ENCODE data around the gene RPL35A.
A peak's percentile ranks its signal among the peaks of the same experiment; 100 is the strongest.

Gene RPL35A

DNA sequence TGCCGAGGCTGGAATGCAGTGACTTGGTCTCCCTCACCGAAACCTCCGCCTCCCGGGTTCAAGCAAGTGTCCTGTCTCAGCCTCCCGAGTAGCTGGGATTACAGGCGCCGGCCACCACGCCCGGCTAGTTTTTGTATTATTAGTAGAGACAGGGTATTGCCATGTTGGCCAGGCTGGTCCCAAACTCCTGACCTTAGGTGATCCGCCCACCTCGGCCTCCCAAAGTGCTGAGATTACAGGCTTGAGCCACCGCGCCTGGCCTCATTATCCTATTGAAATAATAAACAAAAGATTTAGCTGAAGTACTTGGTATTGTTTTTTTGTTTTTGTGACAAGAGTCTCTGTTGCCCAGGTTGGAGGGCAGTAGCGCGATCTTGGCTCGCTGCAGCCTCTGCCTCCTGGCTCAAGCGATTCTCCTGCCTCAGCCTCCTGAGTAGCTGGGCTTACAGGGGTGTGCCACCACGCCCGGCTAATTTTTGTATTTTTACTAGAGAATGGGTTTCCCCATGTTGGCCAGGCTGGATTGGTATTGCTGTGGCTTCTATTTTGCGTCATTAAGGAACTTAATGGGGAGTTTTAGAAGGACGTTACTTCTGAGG, 1.5 kb downstream of the RPL35A start:
- TF ChIP-seq, protein P1, sequence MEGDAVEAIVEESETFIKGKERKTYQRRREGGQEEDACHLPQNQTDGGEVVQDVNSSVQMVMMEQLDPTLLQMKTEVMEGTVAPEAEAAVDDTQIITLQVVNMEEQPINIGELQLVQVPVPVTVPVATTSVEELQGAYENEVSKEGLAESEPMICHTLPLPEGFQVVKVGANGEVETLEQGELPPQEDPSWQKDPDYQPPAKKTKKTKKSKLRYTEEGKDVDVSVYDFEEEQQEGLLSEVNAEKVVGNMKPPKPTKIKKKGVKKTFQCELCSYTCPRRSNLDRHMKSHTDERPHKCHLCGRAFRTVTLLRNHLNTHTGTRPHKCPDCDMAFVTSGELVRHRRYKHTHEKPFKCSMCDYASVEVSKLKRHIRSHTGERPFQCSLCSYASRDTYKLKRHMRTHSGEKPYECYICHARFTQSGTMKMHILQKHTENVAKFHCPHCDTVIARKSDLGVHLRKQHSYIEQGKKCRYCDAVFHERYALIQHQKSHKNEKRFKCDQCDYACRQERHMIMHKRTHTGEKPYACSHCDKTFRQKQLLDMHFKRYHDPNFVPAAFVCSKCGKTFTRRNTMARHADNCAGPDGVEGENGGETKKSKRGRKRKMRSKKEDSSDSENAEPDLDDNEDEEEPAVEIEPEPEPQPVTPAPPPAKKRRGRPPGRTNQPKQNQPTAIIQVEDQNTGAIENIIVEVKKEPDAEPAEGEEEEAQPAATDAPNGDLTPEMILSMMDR (IDR thresholded peaks at IDR 0.05; ENCODE audit: low read depth, low read length, missing control alignments), result no peak
- DNase-seq, result no peak
- Histone ChIP-seq H3K27me3 (replicated peaks) (no peaks in the 10 kb centered on the region), H3K36me3 (replicated peaks) (peaks cover 58% of the 10 kb centered on the region), H3K4me3 (ENCODE audit: low read depth, low read length) (peak overlapping the region; percentile 98), H3K27ac (peak overlapping the region; percentile 99)
- in situ Hi-C loops (cut with HindIII; ENCODE audit: low pct_ligation_motif_present, low sequenced_read_pairs), result no loop called here

DNA sequence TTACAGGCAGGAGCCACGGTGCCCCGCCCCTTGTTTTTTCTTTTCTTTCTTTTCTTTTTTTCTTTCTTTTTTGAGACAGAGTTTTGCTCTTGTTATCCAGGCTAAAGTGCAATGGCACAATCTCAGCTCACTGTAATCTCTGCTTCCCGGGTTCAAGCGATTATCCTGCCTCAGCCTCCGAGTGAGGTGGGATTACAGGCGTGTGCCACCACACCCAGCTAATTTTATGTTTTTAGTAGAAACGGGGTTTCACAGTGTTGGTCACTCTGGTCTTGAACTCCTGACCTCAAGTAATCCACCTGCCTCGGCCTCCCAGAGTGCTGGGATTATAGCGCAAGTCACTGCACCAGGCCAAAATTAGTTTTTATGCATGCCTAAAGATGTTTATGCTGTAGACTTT, 2.5 kb downstream of the RPL35A start:
- Histone ChIP-seq H3K4me3 (ENCODE audit: low read depth, low read length) (no peak overlapping the region), H3K27ac (no peak overlapping the region), H3K27me3 (replicated peaks) (no peaks in the 10 kb centered on the region), H3K36me3 (replicated peaks) (peaks cover 62% of the 10 kb centered on the region)
- in situ Hi-C loops (cut with HindIII; ENCODE audit: low pct_ligation_motif_present, low sequenced_read_pairs), result no loop called here
- TF ChIP-seq, protein P1 (IDR thresholded peaks at IDR 0.05; ENCODE audit: low read depth, low read length, missing control alignments), result no peak
- DNase-seq, result no peak

DNA sequence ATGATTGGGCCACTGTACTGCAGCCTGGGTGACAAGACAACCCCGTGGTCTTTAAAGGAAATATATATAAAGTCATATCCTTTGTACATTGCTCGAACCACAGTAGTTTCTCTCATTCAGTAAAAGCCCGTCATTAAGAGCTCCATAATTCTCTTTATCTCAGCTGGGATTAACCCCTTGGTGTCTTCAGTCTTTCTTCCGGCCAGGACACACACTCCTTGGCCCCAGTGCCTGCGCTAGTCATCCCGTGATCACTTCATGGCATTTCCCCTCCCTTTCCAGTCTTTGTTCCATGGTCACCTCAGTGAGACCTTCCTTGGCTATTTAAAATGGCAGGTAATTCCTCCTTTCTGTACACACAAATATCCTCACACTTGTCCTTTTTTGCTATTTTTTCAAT, 3.3 kb downstream of the RPL35A start:
- TF ChIP-seq, protein P1 (IDR thresholded peaks at IDR 0.05; ENCODE audit: low read depth, low read length, missing control alignments), result no peak
- Histone ChIP-seq H3K4me3 (ENCODE audit: low read depth, low read length) (no peak overlapping the region), H3K27ac (no peak overlapping the region), H3K36me3 (replicated peaks) (peaks cover 62% of the 10 kb centered on the region), H3K27me3 (replicated peaks) (no peaks in the 10 kb centered on the region)
- no peak for DNase-seq
- in situ Hi-C loops (cut with HindIII; ENCODE audit: low pct_ligation_motif_present, low sequenced_read_pairs), result no loop called here

DNA sequence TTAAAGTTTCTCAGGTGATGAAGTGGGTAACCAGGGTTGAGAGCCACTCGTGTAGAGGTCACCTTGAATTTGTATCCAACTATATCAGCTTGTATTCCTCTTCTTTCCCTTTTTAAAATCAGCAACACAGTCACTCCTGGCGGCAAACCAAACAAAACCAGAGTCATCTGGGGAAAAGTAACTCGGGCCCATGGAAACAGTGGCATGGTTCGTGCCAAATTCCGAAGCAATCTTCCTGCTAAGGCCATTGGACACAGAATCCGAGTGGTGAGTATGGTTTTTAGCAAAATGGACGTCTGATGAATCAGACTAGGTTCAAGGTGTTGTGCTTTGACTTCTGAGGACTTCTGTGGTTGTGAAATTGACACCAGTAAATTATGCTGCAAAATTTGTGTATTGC, 3.9 kb downstream of the RPL35A start:
- in situ Hi-C loops (cut with HindIII; ENCODE audit: low pct_ligation_motif_present, low sequenced_read_pairs), result no loop called here
- Histone ChIP-seq H3K36me3 (replicated peaks) (peaks cover 62% of the 10 kb centered on the region), H3K27ac (no peak overlapping the region), H3K27me3 (replicated peaks) (no peaks in the 10 kb centered on the region), H3K4me3 (ENCODE audit: low read depth, low read length) (no peak overlapping the region)
- TF ChIP-seq, protein P1 (IDR thresholded peaks at IDR 0.05; ENCODE audit: low read depth, low read length, missing control alignments), result no peak
- no peak for DNase-seq

DNA sequence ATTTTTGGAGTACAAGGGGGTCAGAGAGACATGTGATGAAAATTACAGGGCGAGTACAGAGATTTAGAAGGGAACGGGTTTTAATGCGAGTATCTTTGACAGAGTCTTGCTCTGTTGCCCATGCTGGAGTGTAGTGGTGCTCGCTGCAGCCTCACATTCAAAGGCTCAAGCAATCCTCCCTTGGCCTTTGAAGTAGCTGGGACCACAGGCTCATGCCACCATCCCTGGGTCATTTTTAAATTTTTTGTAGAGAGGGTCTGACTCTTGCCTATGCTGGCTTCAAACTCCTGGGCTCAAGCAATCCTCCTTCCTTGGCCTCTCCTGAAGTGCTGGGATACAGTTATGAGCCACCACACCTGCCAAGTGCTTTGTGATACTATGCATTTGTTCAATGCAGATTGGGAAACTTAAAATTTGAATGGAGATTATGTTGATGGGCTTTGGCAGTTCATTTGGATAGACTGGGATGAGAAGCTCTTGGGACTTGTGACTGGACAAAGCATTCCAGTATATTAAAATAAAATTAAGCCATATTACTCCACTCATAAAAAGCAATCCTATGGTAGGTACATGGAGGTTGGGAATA, 6.0 kb downstream of the RPL35A start:
- in situ Hi-C loops (cut with HindIII; ENCODE audit: low pct_ligation_motif_present, low sequenced_read_pairs), result no loop called here
- H3K4me3 ChIP-seq (ENCODE audit: low read depth, low read length), result no peak overlapping the region
- no peak for DNase-seq
- H3K36me3 ChIP-seq (replicated peaks), result peaks cover 55% of the 10 kb centered on the region
- no peak overlapping the region for H3K27ac ChIP-seq
- TF ChIP-seq, protein P1 (IDR thresholded peaks at IDR 0.05; ENCODE audit: low read depth, low read length, missing control alignments), result no peak
- H3K27me3 ChIP-seq (replicated peaks), result no peaks in the 10 kb centered on the region

DNA sequence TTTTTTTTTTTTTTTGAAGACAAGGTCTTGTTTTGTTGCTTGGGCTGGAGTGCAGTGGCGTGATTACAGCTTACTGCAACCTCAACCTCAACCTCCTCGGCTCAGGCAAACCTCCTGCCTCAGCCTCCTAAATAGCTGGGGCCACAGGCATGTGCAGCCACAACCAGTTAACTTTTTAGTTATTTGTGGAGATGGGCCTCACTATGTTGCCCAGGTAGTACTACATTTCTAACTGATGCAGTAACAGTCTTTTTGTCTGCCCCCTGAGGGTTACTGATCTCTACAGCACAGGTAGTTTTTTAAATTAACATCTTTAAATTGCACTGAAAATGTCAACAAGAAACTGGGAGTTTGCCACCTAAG, 6.6 kb downstream of the RPL35A start:
- H3K27ac ChIP-seq, result no peak overlapping the region
- peaks cover 48% of the 10 kb centered on the region for H3K36me3 ChIP-seq (replicated peaks)
- no peaks in the 10 kb centered on the region for H3K27me3 ChIP-seq (replicated peaks)
- TF ChIP-seq, protein P1 (IDR thresholded peaks at IDR 0.05; ENCODE audit: low read depth, low read length, missing control alignments), result no peak
- DNase-seq, result no peak
- in situ Hi-C loops (cut with HindIII; ENCODE audit: low pct_ligation_motif_present, low sequenced_read_pairs), result no loop called here
- no peak overlapping the region for H3K4me3 ChIP-seq (ENCODE audit: low read depth, low read length)

Measured in brain microvascular endothelial cell (primary cell).